DND-41 (cell line): ENCODE results near the gene DPYSL4.

ENCODE experiments used
- EZH2 ChIP-seq: IDR thresholded peaks from 3 replicates; pipeline ENCODE4 v1.6.1; 2012; ENCODE audit warnings: borderline replicate concordance, low read depth, mild to moderate bottlenecking, moderate library complexity, low read length, inconsistent platforms; ENCODE audit not compliant: severe bottlenecking
- TF ChIP-seq, protein P1 (sequence below): IDR thresholded peaks from 2 replicates; pipeline ENCODE4 v1.5.1; 2012; ENCODE audit warnings: borderline replicate concordance, low read length, moderate library complexity, mild to moderate bottlenecking; ENCODE audit not compliant: poor library complexity, severe bottlenecking; ENCODE audit errors: extremely low read depth

DNA sequence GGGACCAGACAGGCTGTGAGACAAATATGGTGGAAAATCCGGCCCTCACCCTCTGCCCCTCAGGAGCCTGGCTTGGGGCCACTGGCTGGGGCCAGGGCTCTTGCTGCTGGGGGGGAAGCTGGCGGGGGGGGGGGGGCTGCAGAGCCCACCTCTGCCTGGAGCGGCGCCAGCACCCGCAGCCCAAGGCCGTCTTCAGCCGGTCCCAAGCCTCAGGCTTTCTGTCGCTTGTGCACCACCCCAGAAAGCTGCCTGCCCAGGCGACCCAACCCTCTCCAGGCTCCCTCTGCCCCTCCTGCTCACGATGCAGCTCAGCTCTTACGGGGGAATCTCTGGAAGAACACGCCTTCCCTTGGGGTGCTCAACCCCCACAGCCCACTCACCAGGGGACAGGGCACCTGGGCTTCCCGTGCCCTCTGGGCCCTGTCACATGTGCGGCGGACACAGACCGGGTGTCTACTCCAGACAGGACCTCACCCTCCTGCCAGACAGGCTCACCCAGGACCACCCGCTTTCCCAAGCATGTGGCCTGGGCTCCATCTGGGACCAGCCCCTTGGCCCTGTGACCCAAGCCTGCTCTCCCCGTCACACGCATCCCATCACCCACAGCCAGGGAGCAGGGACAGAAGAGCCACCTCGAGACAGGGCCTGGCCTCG, 43.9 kb downstream of the DPYSL4 start:
- TF ChIP-seq, protein P1, sequence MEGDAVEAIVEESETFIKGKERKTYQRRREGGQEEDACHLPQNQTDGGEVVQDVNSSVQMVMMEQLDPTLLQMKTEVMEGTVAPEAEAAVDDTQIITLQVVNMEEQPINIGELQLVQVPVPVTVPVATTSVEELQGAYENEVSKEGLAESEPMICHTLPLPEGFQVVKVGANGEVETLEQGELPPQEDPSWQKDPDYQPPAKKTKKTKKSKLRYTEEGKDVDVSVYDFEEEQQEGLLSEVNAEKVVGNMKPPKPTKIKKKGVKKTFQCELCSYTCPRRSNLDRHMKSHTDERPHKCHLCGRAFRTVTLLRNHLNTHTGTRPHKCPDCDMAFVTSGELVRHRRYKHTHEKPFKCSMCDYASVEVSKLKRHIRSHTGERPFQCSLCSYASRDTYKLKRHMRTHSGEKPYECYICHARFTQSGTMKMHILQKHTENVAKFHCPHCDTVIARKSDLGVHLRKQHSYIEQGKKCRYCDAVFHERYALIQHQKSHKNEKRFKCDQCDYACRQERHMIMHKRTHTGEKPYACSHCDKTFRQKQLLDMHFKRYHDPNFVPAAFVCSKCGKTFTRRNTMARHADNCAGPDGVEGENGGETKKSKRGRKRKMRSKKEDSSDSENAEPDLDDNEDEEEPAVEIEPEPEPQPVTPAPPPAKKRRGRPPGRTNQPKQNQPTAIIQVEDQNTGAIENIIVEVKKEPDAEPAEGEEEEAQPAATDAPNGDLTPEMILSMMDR, result no peak
- TF ChIP-seq EZH2, result no peak
